ELF-1 (cell line): ENCODE measurements around the gene CENPT.
"Not testable (repeated sequence)": the region's sequence is repeated elsewhere in the genome, so short reads cannot be mapped to it uniquely, and the experiment has no call there.

Experiments
- DNase-seq: peaks from one replicate; pipeline ENCODE4 v3.0.0-alpha.2; 2016; ENCODE audit warnings: low read depth, low spot score

The CENPT gene

DNA sequence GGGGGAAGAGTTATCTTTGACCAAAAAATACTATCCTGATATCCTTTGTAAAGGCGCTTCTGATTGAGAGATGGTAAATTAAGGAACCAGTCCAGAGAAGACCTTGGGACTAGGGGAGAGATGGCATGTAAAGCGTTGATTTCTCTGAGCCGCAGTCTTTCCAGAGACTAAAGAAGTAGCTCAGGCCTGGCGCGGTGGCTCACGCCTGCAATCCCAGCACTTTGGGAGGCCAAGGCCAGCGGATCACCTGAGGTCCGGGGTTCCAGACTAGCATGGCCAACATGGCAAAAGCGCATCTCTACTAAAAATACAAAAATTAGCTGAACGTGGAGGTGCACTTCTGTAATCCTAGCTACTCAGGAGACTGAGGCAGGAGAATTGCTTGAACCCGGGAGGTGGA is 625 bp upstream of the CENPT start:
- no peak for DNase-seq

DNA sequence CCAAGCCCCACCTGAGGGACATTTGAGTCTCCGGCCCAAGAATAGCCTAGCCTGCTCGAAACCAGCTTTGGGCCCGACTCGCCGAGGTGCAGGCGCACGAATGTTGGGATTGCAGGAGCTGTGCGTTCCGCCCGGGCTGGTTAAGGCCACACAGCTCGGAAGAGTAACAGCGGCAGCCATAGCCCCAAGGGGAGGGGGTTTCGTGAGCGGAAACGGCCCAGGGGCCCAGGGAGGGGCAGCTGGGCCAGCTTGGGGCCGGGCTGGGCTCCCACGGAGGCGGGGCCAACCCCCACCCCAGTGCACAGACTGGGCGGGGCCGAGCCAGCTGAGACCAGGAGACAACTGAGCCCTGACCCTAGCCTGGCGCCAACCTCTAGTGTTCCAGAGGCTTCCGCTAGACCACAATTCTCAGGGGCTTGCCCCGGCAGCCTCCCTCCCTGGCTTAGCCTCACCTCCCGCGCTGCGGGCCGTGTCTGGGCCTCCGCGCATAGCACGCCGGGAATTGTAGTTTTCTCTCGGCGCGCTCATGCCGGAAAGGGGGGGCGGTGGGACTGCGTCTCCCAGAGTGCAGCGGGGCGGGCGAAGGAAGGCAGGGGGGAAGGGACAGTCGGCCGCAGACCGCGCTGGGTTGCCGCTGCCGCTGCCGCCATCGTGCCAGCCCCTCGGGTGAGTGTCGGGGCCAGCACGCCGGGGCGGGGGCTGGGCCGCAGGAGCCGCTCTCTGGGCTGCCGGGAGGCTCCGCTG is 1.0 kb downstream of the CENPT start, which contains the start of gene NUTF2:
Gene NUTF2 (plus strand): TSS at position 614 of the 744 bp plus-strand sequence. CDS start 18,198 bp downstream, outside the sequence.
- DNase-seq = peak; percentile 99

DNA sequence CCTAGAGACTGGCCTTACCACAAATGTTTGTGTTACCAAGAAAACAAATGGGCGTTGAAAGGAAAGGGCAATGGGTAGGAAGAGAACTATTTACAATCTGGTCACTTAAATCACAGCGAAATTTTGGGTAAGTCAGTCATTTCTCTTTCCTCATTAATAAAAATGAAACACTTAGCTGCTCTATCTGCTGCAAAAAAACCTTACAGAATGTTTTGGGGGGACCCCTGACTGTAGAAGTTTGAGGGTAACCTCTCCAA is 1.5 kb downstream of the CENPT start:
- DNase-seq = no peak

DNA sequence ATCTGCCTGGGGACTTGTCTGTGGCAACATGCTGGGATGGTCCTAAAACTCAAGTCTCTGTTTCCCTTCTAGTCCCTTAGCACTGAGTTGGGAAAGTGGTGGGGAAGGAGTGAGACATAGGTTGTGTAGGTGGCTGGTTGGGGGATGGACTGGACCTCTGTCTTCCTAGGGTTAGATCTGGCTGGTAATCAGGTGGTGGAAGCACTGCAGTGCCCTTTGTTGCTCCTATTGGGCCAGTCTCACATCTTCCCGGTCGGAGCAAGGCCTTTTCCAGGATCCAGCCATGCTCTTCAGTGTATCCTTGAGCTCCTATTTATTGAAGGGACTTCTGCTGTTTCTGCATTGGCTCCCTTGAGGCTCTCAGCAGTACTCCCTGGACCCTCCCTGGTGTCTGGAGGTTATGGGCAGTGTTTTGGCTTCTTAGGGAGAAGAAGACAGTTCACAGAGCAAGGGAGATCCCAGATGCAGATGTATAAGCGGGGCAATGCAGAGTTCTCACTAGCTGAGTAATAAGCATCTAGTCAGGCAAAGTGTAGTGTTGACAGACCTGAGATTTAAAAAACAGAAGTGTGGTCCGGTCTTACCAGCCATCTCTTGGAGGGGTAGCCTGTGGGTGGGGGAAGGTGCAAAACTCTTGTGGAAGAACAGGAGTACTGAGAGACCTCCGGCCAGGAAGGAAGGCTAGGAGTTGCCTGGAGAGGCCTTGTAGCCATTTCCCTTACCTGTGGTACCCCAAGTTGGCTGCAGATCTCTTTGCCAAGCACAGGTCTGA is 2.0 kb downstream of the CENPT start:
- DNase-seq = no peak

DNA sequence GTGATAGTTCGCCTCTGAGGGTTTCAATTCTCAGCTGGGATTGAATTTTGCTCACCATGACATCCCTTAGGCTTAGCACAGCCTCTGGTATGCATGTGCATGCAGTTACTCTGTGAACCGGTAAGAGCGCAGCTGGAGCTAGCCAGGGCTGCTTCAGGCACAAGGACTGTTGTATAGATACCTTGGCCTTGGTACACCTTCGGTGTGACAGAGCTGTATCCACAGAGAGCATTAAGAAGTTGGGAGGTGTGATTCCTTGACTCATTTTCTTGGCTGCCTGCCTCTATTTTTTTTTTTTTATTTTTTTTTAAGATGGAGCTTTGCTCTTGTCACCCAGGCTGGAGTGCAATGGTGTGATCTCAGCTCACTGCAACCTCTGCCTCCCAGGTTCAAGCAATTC is 3.0 kb downstream of the CENPT start:
- DNase-seq = peak; percentile 54

DNA sequence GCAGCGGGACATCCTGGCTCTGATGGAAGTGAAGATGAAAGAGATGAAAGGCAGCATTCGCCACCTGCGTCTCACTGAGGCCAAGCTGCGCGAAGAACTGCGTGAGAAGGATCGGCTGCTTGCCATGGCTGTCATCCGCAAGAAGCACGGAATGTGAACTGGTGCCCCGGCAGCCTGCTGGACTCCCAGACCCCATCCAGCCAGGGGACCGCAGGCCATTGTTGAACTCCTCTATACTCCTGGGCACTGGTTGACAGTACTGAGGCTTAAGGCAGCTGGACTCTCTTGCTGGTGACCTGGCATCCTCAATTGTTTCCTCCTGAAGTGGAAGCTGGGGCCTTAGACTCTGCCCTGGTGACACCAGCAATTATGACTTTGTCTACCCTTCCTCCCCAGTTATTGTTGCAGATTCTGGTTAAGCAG is 4.1 kb downstream of the CENPT start:
- no peak for DNase-seq

DNA sequence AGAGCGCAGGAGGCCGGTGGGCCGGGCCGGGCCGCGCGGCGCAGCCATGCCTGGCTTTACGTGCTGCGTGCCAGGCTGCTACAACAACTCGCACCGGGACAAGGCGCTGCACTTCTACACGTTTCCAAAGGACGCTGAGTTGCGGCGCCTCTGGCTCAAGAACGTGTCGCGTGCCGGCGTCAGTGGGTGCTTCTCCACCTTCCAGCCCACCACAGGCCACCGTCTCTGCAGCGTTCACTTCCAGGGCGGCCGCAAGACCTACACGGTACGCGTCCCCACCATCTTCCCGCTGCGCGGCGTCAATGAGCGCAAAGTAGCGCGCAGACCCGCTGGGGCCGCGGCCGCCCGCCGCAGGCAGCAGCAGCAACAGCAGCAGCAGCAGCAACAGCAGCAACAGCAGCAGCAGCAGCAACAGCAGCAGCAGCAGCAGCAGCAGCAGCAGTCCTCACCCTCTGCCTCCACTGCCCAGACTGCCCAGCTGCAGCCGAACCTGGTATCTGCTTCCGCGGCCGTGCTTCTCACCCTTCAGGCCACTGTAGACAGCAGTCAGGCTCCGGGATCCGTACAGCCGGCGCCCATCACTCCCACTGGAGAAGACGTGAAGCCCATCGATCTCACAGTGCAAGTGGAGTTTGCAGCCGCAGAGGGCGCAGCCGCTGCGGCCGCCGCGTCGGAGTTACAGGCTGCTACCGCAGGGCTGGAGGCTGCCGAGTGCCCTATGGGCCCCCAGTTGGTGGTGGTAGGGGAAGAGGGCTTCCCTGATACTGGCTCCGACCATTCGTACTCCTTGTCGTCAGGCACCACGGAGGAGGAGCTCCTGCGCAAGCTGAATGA is 4.8 kb downstream of the CENPT start:
- peak; percentile 79 for DNase-seq

DNA sequence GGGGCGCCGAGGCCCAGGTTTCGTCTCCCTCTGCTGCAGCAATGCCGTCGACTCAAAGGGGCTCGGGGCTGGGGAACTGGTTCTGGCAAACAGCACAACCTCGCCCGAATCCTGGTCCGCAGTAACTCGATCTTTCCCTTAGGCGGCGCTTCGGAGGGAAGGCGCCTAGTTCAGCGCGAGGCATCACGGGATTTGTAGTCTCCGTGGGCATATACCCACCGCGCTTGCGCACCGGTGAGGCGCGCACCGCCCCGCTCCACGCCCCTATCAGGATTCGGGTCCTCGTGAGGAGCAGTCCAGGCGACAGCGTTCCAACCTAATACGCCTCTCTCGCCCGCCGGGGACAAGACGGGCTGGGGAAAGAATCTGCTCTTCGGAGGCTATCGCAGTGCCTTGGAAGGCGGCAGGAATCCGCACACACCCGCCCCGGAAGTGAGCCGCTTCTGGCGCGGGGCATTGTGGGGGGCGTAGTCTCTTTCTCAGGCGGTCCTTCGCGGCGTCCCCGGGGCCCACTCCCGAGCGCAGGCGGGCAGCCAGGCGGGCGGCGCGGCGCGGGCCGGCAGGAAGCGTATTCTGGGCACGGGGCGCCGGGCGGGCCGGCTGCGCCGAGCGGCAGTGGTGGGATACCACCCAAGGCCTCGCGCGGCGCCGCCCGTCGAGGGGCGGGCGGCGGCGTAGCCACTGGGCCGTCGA is 5.5 kb downstream of the CENPT start, which contains the start of gene THAP11:
Gene THAP11 (plus strand): TSS at position 505 of the 693 bp plus-strand sequence. CDS start 235 bp downstream, outside the sequence.
- DNase-seq = peak; percentile 99

DNA sequence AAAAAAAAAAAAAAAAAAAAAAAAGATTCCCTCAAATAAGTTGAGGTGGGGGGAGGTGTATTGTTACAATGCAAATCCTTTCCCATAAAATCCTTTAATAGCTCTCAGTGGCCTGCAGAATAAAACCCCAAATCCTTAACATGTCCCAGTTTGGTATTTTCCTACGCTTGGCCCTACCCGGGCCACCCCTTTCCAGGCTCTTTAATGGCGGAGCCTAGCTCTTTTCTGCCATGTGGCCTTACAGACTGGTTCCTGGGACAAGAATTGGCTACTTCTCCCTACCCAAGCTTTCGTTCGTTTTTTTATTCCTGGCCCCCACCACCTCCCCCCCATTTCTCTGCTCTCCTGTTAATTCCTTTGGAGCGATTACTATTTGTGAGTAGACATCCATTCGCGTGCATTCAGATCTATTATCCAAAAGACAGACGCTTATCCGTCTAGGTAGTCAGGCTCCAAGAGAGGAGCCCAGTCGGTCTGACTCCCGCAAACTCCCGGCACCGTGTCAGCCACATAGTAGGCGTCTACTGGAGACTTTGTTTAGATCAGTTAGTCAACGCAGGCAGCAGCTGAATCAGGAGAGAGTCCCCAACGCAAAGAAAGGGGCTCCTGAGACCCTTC is 6.2 kb downstream of the CENPT start:
- DNase-seq = no peak

DNA sequence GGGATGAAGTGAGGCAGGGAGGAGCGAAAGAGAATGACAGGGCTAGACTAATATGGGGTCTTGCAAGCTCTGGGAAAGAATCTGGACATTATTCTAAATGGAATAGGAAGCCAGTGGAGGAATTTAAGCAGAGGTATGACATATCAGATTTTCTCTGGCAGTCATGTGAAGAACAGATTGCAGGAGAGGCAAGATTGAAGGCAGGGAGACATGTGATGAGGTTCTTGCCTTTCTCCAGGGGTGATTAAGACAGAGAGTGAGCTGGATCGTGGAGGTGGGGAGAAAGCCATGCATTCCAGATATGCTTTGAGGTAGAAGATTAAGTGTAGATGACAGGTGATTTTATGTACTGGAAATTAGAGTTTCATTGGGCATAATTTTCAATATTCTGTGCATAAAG is 9.7 kb downstream of the CENPT start:
- DNase-seq = no peak

DNA sequence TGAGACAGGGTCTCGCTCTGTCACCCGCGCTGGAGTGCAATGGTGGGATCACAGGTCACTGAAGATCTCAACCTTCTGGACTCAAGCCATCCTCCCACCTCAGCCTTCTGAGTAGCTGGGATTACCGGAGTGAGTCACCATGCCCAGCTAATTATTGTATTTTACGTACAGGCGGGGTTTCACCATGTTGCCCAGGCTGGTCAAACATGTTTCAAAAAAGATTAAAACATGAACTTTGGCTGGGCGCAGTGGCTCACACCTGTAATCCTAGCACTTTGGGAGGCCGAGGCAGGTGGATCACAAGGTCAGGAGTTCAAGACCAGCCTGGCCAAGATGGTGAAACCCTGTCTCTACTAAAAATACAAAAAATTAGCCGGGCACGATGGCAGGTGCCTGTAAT is 10.3 kb downstream of the CENPT start:
- DNase-seq = not testable (repeated sequence)

DNA sequence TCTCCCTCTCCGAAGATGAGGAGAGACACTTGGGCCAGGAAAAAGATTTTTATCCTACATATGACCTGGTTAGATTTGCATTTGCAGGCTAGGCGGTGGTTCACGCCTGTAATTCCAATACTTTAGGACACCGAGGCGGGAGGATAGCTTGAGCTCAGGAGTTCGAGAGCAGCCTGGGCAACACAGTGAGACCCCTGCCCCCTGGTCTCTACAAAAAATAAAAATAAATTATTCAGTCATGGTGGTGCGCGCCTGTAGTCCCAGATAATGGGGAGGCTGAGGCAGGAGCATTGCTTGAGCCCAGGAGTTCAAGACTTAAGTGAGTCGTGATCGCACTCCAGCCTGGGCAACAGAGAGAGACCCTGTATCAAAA is 13.3 kb downstream of the CENPT start:
- no peak for DNase-seq

DNA sequence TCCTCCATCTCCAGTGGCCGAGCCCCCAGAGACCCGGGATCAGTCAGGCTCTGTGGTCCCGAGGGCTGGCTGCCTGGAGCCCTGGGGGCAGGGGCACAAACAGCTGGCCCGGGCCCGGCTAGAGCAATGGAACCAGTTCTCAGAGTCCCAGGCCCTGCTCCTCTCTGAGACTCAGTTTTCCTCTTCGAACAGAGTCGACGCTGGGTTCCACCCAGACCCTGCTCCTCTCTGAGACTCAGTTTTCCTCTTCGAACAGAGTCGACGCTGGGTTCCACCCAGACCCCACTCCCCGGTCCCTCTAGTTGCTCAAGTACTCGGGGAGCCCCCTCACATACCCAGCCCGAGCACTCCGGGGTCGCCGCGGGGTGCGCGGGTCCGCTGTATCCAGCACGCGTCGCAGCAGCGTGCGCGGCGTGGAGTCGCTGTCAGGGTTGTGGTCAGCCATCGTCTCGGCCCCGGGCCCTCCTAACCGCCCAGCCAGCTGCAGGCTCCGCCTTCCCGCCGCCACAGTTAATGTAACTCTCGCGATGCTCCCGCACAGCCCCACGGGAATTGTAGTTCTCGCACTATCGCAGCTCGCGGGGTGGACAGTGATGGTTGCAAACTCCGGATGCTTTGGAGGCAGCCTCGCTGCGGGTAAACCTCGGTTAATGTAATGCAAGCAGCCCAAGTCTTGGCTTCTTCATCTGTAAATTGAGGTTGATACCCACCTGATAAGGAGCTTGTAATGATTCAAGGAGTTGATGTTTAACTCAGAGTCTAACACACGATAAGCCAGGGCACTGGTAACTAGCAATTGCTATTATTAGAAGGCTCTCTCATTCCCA is 13.9 kb downstream of the CENPT start:
- peak; percentile 94 for DNase-seq

DNA sequence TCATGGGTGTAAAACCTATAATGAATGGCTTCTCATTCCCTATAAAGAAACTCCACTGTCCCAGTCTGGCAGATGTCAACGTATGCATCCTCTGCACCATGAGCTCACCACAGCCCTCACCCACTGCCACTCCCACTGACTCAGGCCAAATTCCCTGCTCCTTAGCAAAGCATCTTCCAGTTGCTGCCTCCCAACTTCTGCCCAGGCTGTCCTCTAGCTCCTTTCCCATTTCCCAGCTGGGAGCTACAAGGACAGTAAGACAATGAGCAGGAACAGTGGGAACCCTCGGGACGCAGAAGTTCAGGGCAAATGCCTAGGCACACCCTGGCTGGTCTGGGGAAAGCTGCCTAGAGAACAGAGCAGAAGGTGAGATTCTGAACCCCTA is 14.5 kb downstream of the CENPT start:
- DNase-seq = peak; percentile 27

DNA sequence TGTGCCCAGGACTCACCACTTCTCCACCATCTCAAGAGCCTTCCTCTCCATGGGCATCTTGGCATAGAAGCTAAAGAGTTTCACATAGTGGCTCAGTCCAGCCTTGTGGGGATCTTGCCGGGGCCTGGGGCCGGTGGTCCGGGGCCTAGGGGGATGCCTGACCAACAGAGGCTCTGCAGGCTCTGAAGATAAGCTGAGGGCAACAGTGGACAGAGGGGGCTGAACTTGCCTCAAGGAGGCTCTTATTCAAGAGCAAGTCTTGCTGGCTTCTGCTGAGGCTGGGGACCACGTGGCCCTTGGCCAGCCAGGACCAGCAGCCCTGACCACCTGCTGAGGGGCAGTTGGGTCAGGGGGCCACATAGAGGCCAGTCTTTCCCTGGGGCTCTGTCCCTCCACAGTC is 18.8 kb downstream of the CENPT start:
- DNase-seq = no peak

DNA sequence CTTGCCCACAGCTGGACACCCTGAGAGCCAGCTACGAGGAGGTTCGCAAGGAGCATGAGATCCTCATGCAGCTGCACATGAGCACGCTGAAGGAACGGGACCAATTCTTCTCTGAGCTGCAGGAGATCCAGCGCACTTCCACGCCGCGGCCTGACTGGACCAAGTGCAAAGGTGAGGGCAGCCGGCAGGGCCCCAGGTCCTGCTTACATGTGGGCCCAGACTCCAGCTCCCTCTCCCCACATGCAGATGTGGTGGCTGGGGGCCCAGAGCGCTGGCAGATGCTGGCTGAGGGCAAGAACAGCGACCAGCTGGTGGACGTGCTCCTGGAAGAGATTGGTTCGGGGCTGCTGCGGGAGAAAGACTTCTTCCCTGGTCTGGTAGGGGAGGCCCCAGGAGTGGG is 21.6 kb downstream of the CENPT start:
- DNase-seq = no peak

DNA sequence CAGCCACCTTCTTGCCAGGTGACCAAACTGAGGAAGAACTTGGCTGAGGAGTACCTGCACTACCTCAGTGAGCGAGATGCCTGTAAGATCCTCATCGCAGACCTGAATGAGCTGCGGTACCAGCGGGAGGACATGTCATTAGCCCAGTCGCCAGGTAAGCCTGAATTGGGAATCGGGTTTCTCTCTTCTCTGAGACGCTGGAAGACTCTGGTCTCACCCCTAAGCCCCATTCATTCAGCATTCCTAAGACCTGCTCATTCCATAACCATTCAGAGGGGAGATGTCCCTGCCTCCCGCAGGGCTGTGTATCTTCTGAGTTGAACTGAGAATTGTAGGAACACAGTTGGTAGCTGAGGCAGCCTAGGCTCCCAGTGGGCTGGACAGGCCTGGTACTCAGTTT is 22.4 kb downstream of the CENPT start:
- DNase-seq = no peak

DNA sequence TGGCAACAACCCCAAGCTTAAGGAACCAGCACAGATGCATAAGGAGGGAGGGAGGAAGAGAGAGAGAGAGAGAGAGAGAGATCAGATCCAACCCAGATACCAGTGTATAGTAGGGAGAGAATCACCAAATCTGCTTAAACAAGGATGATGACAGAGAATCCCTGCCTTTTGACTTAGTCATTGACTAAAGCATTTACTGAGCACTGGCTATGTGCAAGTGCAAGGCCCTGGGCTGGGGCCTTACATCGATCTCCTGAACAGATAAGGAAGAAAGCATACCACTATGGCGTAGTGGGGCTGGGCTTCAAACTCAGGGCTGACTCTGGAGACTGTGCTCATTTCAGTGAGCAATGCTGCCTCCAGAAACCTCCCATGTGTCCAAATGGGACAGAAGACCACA is 25.0 kb downstream of the CENPT start:
- DNase-seq = peak; percentile 12

DNA sequence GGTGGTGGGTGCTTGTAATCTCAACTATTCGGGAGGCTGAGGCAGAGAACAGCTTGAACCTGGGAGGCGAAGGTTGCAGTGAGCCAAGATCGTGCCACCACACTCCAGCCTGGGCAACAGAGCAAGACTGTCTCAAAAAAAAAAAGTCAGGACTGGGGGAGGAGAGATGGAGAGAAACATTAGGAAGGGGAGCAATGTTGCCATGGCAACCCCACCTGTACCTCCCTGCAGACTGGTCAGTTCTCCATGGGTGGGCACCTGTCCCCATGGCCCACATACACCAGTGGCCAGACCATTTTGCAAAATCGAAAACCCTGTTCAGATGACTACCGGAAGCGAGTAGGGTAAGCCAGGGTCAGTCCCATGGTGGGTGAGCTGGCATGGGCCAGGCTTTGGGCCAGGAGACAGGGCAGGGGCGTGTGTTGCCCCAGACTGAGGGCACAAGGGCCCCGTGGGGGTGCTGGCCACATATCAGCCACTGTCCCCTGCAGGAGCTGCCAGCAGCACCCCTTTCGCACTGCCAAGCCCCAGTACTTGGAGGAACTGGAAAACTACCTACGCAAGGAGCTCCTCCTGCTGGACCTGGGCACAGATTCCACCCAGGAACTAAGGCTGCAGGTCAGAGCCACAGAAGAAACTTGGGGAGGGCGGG is 26.8 kb downstream of the CENPT start:
- no peak for DNase-seq

DNA sequence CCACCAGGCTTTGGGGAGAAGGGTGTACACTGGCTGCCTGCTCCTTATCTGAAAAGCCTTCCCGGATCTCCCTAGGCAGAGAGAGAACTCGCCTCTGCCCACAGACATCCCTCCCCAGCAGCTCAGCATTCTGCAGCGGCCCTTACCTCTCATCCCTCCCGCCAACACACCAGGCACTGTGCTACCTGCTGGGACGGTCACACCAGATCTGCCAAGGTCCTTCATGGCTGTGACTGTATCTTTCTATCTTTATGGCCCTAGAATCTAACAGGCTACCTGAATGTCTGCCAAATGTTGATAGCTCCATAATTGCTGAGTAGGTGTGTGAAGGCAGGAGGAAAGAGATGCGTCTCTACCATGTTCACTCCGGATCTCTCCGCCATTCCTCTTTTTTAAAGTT is 32.9 kb downstream of the CENPT start:
- DNase-seq = no peak
